OCI-LY1 (cell line): ENCODE data around the gene EBI3.

ENCODE experiments used
- H2AFZ ChIP-seq: fragments of 200-600 bp; sonication (generic), shearing (Covaris generic); 2 replicates; pipeline ENCODE4 v1.6.0; 2014; ENCODE audit warnings: antibody characterized with exemption, mild to moderate bottlenecking, low read length
- H3F3A ChIP-seq: fragments of 200-600 bp; sonication (generic), shearing (Covaris generic); 2 replicates; pipeline ENCODE4 v1.6.0; 2014; ENCODE audit warnings: mild to moderate bottlenecking, antibody characterized with exemption, low read length, moderate library complexity; ENCODE audit not compliant: insufficient read depth
- H3K27ac ChIP-seq: fragments of 200-600 bp; sonication (generic); 2 replicates; pipeline ENCODE4 v1.5.1; 2014; ENCODE audit warnings: low read length, mixed run types, mild to moderate bottlenecking, low read depth; ENCODE audit not compliant: poor library complexity, severe bottlenecking
- H3K27me3 ChIP-seq: fragments of 200-600 bp; sonication (generic); 2 replicates; pipeline ENCODE4 v1.6.0; 2014; ENCODE audit warnings: antibody characterized with exemption, mild to moderate bottlenecking, low read length, moderate library complexity; ENCODE audit not compliant: insufficient read depth
- H3K36me3 ChIP-seq: fragments of 200-600 bp; sonication (generic); 2 replicates; pipeline ENCODE4 v1.6.1; 2014; ENCODE audit warnings: mild to moderate bottlenecking, antibody characterized with exemption, low read length, moderate library complexity, mixed read lengths; ENCODE audit not compliant: insufficient read depth
- H3K4me1 ChIP-seq: fragments of 200-600 bp; sonication (generic); 2 replicates; pipeline ENCODE4 v1.5.1; 2014; ENCODE audit warnings: mild to moderate bottlenecking, low read length, moderate library complexity; ENCODE audit not compliant: insufficient read depth, severe bottlenecking
- H3K4me2 ChIP-seq: fragments of 200-600 bp; sonication (generic), shearing (Covaris generic); 2 replicates; pipeline ENCODE4 v1.6.1; 2014; ENCODE audit warnings: low read length
- H3K4me3 ChIP-seq: fragments of 200-600 bp; sonication (generic); 2 replicates; pipeline ENCODE4 v1.5.1; 2014; ENCODE audit warnings: low read length, low read depth, mild to moderate bottlenecking, mixed read lengths; ENCODE audit not compliant: poor library complexity, severe bottlenecking
- H3K79me2 ChIP-seq: fragments of 200-600 bp; shearing (Covaris generic); 2 replicates; pipeline ENCODE4 v1.6.1; 2016; ENCODE audit warnings: mixed run types, low read length, mixed read lengths; ENCODE audit not compliant: insufficient read depth
- H3K9ac ChIP-seq: fragments of 200-600 bp; sonication (generic), shearing (Covaris generic); 2 replicates; pipeline ENCODE4 v1.6.1; 2014; ENCODE audit warnings: mild to moderate bottlenecking, low read length, mixed read lengths
- H3K9me2 ChIP-seq: fragments of 200-600 bp; sonication (generic), shearing (Covaris generic); 2 replicates; pipeline ENCODE4 v1.6.1; 2014; ENCODE audit warnings: low read depth, mild to moderate bottlenecking, low read length, mixed read lengths
- H3K9me3 ChIP-seq: fragments of 200-600 bp; shearing (Covaris generic); 2 replicates; pipeline ENCODE4 v1.6.1; 2014; ENCODE audit warnings: low read length, mixed read lengths
- H4K20me1 ChIP-seq: fragments of 200-600 bp; sonication (generic), shearing (Covaris generic); 2 replicates; pipeline ENCODE4 v1.6.0; 2016; ENCODE audit warnings: mild to moderate bottlenecking, low read length; ENCODE audit not compliant: insufficient read depth
- CTCF ChIP-seq: fragments of 200-600 bp; sonication (generic), shearing (Covaris generic); IDR thresholded peaks from 2 replicates; pipeline ENCODE4 v1.5.1; 2017; ENCODE audit warnings: mild to moderate bottlenecking, antibody characterized with exemption, low read length, moderate library complexity, mixed read lengths
- EZH2 ChIP-seq: fragments of 200-600 bp; sonication (generic), shearing (Covaris generic); IDR thresholded peaks from 2 replicates; pipeline ENCODE4 v1.8.0; 2017; ENCODE audit warnings: borderline replicate concordance, mixed run types, mild to moderate bottlenecking, antibody characterized with exemption, low read length, moderate library complexity, mixed read lengths

EBI3 gene

GRCh38 chr19:4266253-4267000 lies 37.1 kb downstream of the EBI3 start:
- Histone ChIP-seq H3K36me3 (peaks cover 41% of the 10 kb centered on the region), H3K9ac (no peak overlapping the region), H3K4me1 (no peaks in the 10 kb centered on the region), H3F3A (no peaks in the 10 kb centered on the region), H2AFZ (no peak overlapping the region), H3K9me3 (no peaks in the 10 kb centered on the region), H3K79me2 (no peaks in the 10 kb centered on the region), H4K20me1 (no peaks in the 10 kb centered on the region), H3K4me2 (no peak overlapping the region), H3K27ac (no peak overlapping the region), H3K9me2 (no peaks in the 10 kb centered on the region), H3K27me3 (no peaks in the 10 kb centered on the region), H3K4me3 (no peak overlapping the region)
- TF ChIP-seq EZH2 (no peak), CTCF (no peak)

GRCh38 chr19:4267101-4267900 lies 38.0 kb downstream of the EBI3 start:
- TF ChIP-seq EZH2 (no peak), CTCF (peak; percentile 76)
- Histone ChIP-seq H3K27ac (no peak overlapping the region), H3K4me1 (no peaks in the 10 kb centered on the region), H3F3A (no peaks in the 10 kb centered on the region), H3K9me2 (no peaks in the 10 kb centered on the region), H3K9ac (no peak overlapping the region), H3K36me3 (peaks cover 48% of the 10 kb centered on the region), H3K9me3 (no peaks in the 10 kb centered on the region), H3K27me3 (no peaks in the 10 kb centered on the region), H2AFZ (no peak overlapping the region), H3K79me2 (no peaks in the 10 kb centered on the region), H3K4me3 (no peak overlapping the region), H4K20me1 (no peaks in the 10 kb centered on the region), H3K4me2 (no peak overlapping the region)

- TF ChIP-seq CTCF (no peak), EZH2 (no peak)
- no peaks in the 10 kb centered on the region for H3K79me2 ChIP-seq
- H3K27me3 ChIP-seq = no peaks in the 10 kb centered on the region
- H3K9me3 ChIP-seq = no peaks in the 10 kb centered on the region
- H4K20me1 ChIP-seq = no peaks in the 10 kb centered on the region
- no peaks in the 10 kb centered on the region for H3K4me1 ChIP-seq
- no peak overlapping the region for H3K4me3 ChIP-seq
- no peak overlapping the region for H3K4me2 ChIP-seq
- H3K9me2 ChIP-seq = no peaks in the 10 kb centered on the region
- H3F3A ChIP-seq = no peaks in the 10 kb centered on the region
- H3K36me3 ChIP-seq = peaks cover 42% of the 10 kb centered on the region
- H3K9ac ChIP-seq = no peak overlapping the region
- H3K27ac ChIP-seq = no peak overlapping the region
- no peak overlapping the region for H2AFZ ChIP-seq
These were observed 38.8 kb downstream of the EBI3 start for GRCh38 chr19:4267901-4268815.
